GM19467 (cell line): ENCODE results near the gene OPN4.

Source experiments
- ATAC-seq: cut with Tn5 transposase; IDR thresholded peaks from one replicate; pipeline ENCODE4 v1.9.1; 2021; ENCODE audit warnings: mild to moderate bottlenecking, moderate library complexity; ENCODE audit not compliant: unreplicated experiment

The OPN4 gene

GRCh38 chr10:86677374-86677773 lies 23.0 kb downstream of the OPN4 start:
- ATAC-seq, result no peak

DNA sequence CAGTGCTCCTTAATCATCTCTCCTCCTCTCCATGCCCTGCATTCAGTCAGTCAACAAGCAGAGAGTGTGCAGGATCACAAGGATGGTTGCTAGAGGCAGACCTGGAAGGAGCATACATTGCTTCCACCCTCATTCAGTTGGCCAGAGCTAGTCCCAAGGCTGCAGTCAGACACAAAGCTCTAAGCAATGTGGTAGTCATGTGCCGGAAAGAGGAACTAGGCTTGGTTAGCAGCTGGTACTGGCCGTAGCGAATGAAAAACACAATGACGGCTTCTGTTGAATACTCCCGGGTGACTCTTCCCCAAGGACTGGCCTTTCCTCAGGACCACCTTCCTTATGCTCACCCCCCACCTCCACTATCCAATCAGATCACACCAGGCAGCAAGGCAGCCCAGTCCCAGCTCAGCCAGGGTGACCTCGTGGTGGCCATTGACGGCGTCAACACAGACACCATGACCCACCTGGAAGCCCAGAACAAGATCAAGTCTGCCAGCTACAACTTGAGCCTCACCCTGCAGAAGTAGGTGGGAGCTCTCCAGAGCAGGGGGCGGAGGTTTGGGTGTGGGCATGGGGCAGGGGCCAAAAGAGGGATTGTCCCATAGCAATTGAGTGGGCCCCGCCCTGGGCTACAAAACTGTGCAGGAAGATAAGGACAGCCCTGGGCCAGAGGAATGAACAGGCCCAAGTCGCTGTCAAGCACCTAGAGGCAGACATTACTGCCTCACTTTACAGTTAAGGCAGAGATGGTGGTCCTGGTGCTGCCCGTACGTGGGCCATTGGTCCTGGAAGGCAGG lies 24.8 kb downstream of the OPN4 start:
- ATAC-seq, result peak; percentile 49

DNA sequence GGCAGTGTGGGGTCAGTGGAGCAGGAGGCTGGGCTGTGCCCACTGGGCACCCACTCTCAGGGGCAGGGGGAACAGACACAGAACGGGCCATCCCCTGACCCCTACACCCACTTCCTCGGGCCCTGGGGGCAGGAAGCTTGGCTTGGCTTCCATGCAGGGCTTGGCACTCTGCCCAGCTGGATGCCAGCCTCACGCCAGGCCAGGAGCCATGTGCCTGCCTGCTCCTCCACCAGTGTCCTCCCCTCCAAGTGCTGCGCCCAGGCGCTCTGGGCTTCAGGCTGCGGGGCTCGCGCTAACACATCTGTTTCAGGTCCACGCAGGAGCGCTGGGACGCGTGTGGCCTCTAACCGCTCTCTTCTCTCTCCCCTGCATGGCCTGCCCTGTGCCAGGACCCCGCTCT lies 26.7 kb downstream of the OPN4 start:
- no peak for ATAC-seq

- ATAC-seq, result no peak
Observed at GRCh38 chr10:86681722-86682386, 27.5 kb downstream of the OPN4 start.

GRCh38 chr10:86682675-86683074 lies 28.3 kb downstream of the OPN4 start:
- no peak for ATAC-seq

DNA sequence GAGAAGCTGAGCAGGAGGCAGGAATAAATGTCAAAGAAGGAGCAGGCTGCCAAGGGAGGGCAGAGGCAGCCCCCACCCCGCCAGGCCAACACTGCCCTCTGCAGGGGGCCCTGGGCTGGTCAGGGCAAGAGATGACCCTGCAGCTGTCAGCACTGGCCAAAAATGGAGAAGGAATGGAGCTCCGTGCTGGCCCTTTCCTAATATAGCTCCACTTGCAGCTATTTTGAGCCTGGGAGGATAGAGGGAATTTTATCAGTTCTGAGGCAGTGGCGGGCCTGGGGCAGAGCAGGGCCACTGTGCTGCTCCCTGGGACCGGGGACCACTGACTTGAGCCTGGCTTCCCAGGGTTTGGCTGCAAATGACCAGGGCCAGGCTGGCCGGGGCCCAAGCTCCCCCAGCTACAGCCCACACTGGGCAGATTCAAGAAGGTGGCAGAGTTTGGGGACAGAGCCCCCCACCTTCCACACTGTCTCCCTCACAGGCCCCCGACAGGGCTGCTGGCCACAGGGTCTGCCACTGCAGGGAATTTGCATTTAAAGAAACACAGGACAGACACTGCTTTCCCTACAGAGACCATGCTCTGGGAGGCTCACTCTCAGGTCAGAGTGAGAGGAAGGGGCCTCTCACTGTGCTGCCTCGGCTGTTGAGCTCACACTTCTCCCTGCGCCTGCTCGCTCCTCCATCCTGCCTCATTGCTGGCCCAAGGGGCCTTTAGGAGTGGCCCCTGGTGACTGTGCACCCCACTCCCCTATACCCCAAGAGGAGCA lies 30.2 kb downstream of the OPN4 start:
- no peak for ATAC-seq

DNA sequence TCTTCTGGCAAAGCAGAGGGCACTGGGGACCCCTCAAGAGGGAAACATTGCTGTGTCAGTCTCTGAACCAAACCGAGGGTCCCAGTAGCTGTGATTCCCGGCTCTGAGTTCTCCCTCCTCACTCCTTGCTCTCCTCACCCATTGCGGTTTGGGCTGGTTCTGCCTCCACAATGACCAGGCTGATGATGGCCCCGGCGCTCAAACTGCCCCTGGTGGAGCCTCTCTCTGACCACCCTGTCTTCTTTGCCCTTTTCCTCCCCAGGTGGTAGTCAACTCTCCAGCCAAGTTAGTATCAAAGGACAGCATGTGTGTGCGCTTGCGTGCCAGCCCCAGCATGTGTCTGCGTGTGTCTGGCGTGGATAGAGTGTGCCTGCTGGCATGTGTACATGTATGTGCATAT lies 31.1 kb downstream of the OPN4 start:
- no peak for ATAC-seq

GRCh38 chr10:86685893-86686632 lies 31.7 kb downstream of the OPN4 start:
- no peak for ATAC-seq

DNA sequence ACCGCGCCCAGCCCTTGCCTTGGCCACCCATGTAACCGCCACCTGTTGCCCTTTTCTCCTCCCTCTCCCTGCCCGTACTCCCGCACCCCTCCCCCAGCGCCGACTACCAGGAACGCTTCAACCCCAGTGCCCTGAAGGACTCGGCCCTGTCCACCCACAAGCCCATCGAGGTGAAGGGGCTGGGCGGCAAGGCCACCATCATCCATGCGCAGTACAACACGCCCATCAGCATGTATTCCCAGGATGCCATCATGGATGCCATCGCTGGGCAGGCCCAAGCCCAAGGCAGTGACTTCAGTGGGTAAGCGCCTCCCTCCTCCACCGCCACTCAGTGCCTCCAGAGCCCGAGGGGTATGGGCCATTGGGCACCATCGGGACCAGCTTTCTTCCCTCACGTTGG lies 32.6 kb downstream of the OPN4 start:
- ATAC-seq, result no peak

GRCh38 chr10:86687750-86688149 lies 33.4 kb downstream of the OPN4 start:
- ATAC-seq, result no peak

DNA sequence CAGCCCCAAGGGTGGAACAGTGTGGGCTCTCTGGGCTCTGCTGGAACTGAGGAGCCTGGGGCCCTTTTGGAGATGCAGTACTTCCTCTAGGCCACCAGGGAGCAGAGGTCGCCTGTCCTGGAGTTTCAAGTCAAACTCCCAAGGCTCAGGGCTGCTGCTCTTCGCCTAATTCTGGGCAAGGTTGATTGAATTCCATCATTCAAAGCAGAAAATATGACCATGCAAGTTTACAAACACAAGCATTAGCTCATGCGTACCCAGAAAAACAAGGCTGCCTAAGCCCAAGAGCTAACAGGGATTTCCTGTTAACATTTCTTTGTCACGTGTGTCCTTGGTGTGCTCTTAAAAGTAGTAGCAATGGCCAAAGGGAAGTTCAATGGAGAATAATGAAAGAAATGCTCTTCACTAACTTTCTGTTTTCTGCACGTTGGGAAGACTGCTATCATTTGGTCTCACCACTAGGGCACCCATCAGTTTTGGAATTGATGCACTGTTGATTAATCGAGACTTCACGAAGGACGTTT lies 34.1 kb downstream of the OPN4 start:
- ATAC-seq, result peak; percentile 67

- ATAC-seq, result no peak
Observed at GRCh38 chr10:86689146-86689545, 34.8 kb downstream of the OPN4 start.

DNA sequence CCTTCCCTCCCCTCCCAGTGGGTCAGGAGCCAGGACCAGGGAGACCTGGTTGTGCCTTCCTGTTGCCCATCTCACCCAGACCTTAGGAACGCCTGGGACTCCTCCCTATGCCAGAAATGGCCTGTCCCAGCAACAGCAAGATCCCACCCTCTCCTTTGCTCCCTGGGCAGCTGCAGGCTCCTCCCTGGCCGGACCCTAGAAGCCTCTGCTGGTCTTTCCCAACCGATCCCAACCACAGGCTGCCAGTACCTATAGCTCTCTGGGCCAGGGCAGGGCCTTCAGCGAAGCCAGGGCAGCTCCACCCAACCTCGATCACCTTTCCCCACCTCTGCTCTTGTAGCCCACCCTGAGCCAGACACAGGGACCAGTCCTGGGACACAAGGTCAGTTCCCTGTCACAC lies 35.9 kb downstream of the OPN4 start:
- ATAC-seq, result no peak

GRCh38 chr10:86690657-86691084 lies 36.3 kb downstream of the OPN4 start:
- no peak for ATAC-seq

GRCh38 chr10:86691333-86692022 lies 37.1 kb downstream of the OPN4 start:
- no peak for ATAC-seq

GRCh38 chr10:86692023-86692514 lies 37.7 kb downstream of the OPN4 start:
- no peak for ATAC-seq

GRCh38 chr10:86692664-86693063 lies 38.3 kb downstream of the OPN4 start:
- ATAC-seq, result no peak

DNA sequence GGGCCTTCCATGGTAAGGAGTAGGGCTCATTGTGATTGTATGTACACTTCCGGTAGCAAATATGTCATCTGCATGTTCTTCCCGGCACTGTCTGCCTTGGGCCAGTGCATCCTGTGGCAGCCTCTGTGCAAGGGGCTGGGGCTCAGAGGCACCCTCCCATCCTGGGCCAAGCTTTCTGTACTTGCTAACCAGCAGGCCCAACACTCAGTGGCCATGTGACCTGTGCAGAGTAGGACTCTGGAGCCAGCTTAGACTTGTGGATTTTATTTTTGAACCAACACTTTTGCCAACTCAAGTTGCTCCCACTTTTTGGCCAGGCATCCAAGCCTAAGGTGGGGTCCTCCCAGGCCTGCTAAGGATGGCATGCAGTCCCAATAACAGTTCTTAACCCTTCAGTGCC lies 38.9 kb downstream of the OPN4 start:
- ATAC-seq, result no peak

- no peak for ATAC-seq
Observed at GRCh38 chr10:86693721-86694369, 39.5 kb downstream of the OPN4 start.
